Measurements from ENCODE around the gene CCDC170.

CCDC170 gene

GRCh38 chr6:151627689-151628444 lies 134.1 kb downstream of the CCDC170 start:
- DNase-seq (ENCODE audit: insufficient read length) (no peak), FAIRE-seq (no peak)
- TF ChIP-seq POLR2A (IDR thresholded peaks at IDR 0.05; ENCODE audit: low read depth, low read length) = no peak
- no peak for TF ChIP-seq TAF1 (IDR thresholded peaks at IDR 0.05; ENCODE audit: borderline replicate concordance, low read depth, low read length)
- TF ChIP-seq POLR2AphosphoS5 (IDR thresholded peaks at IDR 0.05; ENCODE audit: low read depth, low read length) = no peak

- FAIRE-seq (no peak), DNase-seq (ENCODE audit: insufficient read length) (no peak)
- no peak for TF ChIP-seq POLR2A (IDR thresholded peaks at IDR 0.05; ENCODE audit: low read depth, low read length)
- TF ChIP-seq TAF1 (IDR thresholded peaks at IDR 0.05; ENCODE audit: borderline replicate concordance, low read depth, low read length) = no peak
- TF ChIP-seq POLR2AphosphoS5 (IDR thresholded peaks at IDR 0.05; ENCODE audit: low read depth, low read length) = no peak
Measured at GRCh38 chr6:151629791-151630190, 136.0 kb downstream of the CCDC170 start.

GRCh38 chr6:151630387-151630786 lies 136.6 kb downstream of the CCDC170 start:
- FAIRE-seq (no peak), DNase-seq (ENCODE audit: insufficient read length) (no peak)
- TF ChIP-seq POLR2A (IDR thresholded peaks at IDR 0.05; ENCODE audit: low read depth, low read length) (no peak), POLR2AphosphoS5 (IDR thresholded peaks at IDR 0.05; ENCODE audit: low read depth, low read length) (no peak), TAF1 (IDR thresholded peaks at IDR 0.05; ENCODE audit: borderline replicate concordance, low read depth, low read length) (no peak)

GRCh38 chr6:151630991-151631655 lies 137.3 kb downstream of the CCDC170 start:
- TF ChIP-seq TAF1 (IDR thresholded peaks at IDR 0.05; ENCODE audit: borderline replicate concordance, low read depth, low read length) (no peak), POLR2A (IDR thresholded peaks at IDR 0.05; ENCODE audit: low read depth, low read length) (no peak), POLR2AphosphoS5 (IDR thresholded peaks at IDR 0.05; ENCODE audit: low read depth, low read length) (no peak)
- FAIRE-seq (no peak), DNase-seq (ENCODE audit: insufficient read length) (no peak)

- TF ChIP-seq POLR2A (IDR thresholded peaks at IDR 0.05; ENCODE audit: low read depth, low read length) (no peak), TAF1 (IDR thresholded peaks at IDR 0.05; ENCODE audit: borderline replicate concordance, low read depth, low read length) (no peak), POLR2AphosphoS5 (IDR thresholded peaks at IDR 0.05; ENCODE audit: low read depth, low read length) (no peak)
- FAIRE-seq (no peak), DNase-seq (ENCODE audit: insufficient read length) (no peak)
Measured at GRCh38 chr6:151632415-151632987, 138.7 kb downstream of the CCDC170 start.

DNA sequence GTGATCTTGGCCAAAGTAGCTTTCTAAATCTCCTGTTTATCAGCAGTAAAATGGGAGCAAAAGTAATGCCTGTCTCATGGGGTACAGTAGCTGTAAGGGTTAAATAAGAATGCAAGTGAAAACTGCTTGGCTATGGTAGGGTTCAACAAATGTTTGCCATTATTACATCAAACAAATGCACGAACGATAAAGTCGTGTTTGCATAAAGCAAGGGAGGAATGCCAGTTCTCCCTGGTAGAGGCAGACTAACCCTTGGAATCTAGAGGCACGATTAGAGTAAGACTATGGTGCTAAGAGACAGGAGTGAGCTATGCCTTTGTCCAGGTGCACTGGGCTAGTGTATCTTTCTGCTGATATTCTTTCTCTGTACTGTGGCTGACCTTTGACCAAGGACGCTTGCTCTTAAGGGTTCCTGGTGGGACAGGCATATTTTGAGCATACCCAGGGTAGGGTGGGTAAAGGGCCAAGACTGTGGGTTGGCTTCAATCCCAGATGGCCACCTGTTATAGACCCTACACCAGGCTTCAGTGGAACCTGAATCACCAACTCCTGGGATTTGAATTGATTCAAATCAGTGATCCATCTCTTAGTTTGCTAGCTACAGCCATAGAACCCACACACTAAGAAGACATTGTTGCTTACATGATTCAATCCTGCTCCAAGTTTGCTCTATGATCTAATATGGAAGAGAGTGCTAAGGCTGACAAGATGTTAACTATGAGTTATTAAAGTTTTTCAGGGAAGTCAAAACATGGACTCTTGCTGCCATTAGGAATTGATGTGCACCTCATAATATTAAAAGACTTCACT lies 139.9 kb downstream of the CCDC170 start:
- no peak for DNase-seq (ENCODE audit: insufficient read length)
- no peak for FAIRE-seq
- TF ChIP-seq POLR2AphosphoS5 (IDR thresholded peaks at IDR 0.05; ENCODE audit: low read depth, low read length) (no peak), POLR2A (IDR thresholded peaks at IDR 0.05; ENCODE audit: low read depth, low read length) (no peak), TAF1 (IDR thresholded peaks at IDR 0.05; ENCODE audit: borderline replicate concordance, low read depth, low read length) (no peak)

GRCh38 chr6:151634336-151634720 lies 140.5 kb downstream of the CCDC170 start:
- TF ChIP-seq POLR2AphosphoS5 (IDR thresholded peaks at IDR 0.05; ENCODE audit: low read depth, low read length) (no peak), POLR2A (IDR thresholded peaks at IDR 0.05; ENCODE audit: low read depth, low read length) (no peak), TAF1 (IDR thresholded peaks at IDR 0.05; ENCODE audit: borderline replicate concordance, low read depth, low read length) (no peak)
- DNase-seq (ENCODE audit: insufficient read length) (no peak), FAIRE-seq (no peak)

DNA sequence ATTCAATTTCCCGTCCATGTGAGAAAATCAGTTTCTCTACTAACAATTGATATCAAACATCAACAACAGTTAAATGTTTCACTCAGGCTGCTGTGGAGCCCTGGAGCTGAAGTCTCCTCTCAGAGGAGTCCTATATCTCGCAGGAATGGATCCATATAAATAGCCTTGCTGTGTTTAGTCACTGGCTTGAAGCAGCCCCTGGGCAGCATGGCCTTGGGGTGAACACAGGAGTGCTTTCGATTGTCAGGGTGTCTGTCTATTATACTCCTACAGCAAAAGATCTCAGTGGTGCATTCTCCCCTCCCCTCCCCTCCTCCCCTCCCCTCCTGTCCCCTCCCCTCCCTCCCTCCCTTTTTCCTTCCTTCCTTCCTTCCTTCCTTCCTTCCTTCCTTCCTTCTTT lies 141.9 kb downstream of the CCDC170 start:
- FAIRE-seq (no peak), DNase-seq (ENCODE audit: insufficient read length) (no peak)
- TF ChIP-seq TAF1 (IDR thresholded peaks at IDR 0.05; ENCODE audit: borderline replicate concordance, low read depth, low read length) (no peak), POLR2AphosphoS5 (IDR thresholded peaks at IDR 0.05; ENCODE audit: low read depth, low read length) (no peak), POLR2A (IDR thresholded peaks at IDR 0.05; ENCODE audit: low read depth, low read length) (no peak)

GRCh38 chr6:151637814-151638213 lies 144.0 kb downstream of the CCDC170 start:
- DNase-seq (ENCODE audit: insufficient read length) (no peak), FAIRE-seq (no peak)
- TF ChIP-seq TAF1 (IDR thresholded peaks at IDR 0.05; ENCODE audit: borderline replicate concordance, low read depth, low read length) = no peak
- no peak for TF ChIP-seq POLR2AphosphoS5 (IDR thresholded peaks at IDR 0.05; ENCODE audit: low read depth, low read length)
- no peak for TF ChIP-seq POLR2A (IDR thresholded peaks at IDR 0.05; ENCODE audit: low read depth, low read length)

DNA sequence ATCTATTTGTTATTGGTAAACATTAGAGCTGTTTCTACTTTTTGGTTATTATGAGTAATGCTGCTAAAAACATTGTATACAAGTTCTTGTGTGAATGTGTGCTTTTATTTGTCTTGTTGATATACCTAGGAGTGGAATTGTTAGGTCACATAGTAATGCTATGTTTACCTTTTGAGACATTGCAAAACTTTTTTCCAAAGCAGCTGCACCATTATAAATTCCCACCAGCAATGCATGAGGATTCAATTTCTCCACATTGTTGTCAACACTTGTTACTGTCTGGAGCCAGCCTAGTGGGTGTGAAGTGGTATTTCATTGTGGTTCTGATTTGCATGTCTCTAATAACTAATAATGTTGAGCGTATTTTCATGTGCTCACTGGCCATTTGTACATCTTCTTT lies 145.9 kb downstream of the CCDC170 start:
- DNase-seq (ENCODE audit: insufficient read length) = no peak
- TF ChIP-seq POLR2A (IDR thresholded peaks at IDR 0.05; ENCODE audit: low read depth, low read length) (no peak), TAF1 (IDR thresholded peaks at IDR 0.05; ENCODE audit: borderline replicate concordance, low read depth, low read length) (no peak), POLR2AphosphoS5 (IDR thresholded peaks at IDR 0.05; ENCODE audit: low read depth, low read length) (no peak)
- FAIRE-seq = no peak

DNA sequence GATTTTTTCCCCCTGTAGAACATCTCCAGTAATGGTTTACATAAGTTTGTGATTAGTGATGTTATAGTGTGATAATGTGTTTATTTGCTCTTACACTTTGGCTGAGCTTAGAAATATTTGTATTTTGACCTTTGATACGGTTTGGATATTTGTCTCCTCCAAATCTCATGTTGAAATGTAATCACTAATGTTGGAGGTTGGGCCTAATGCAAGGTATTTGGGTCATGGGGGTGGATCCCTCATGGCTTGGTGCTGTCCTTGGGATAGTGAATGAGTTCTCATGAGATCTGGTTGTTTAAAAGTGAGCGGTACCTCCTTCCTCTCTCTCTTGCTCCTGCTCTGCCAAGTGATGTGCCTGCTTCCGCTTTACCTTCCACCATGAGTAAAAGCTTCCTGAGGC lies 147.2 kb downstream of the CCDC170 start:
- FAIRE-seq = no peak
- DNase-seq (ENCODE audit: insufficient read length) = no peak
- TF ChIP-seq POLR2A (IDR thresholded peaks at IDR 0.05; ENCODE audit: low read depth, low read length) (no peak), TAF1 (IDR thresholded peaks at IDR 0.05; ENCODE audit: borderline replicate concordance, low read depth, low read length) (no peak), POLR2AphosphoS5 (IDR thresholded peaks at IDR 0.05; ENCODE audit: low read depth, low read length) (no peak)
